HepG2 (cell line): Measurements from ENCODE around the gene SPATA46. TPM values are rescaled to one million over a fixed set of nuclear protein-coding genes. Genes with fewer than 3 reads are reported as not detected.

Experiments used
- ATAC-seq: fragments of 200-7000 bp; cut with Tn5 transposase; 3 replicates; pipeline ENCODE4 v1.9.1; 2020; ENCODE audit warnings: mild to moderate bottlenecking, moderate library complexity
- BruUV-seq: library from RNA; stranded (reverse); fragments of 400-500 nt; replicated peaks from 2 replicates; lab custom pipeline; 2021; lab: Mats Ljungman, UMichigan
- CTCF ChIA-PET: fragments of 300-600 bp; formaldehyde crosslinking; extraction: SDS; loops from one replicate; lab custom pipeline; 2021; ENCODE audit warnings: low total read pairs, inconsistent platforms, low intra/inter-chr PET ratio; lab: Yijun Ruan, JAX
- POLR2A ChIA-PET: fragments of 350-600 bp; sonication (Branson Sonifier 250); formaldehyde crosslinking; loops from one replicate; lab custom pipeline; 2020; ENCODE audit warnings: antibody characterized with exemption, inconsistent platforms; lab: Yijun Ruan, JAX
- DNase-seq: peaks from one replicate; pipeline ENCODE4 v3.0.0-alpha.2; 2015; ENCODE audit warnings: low spot score
- FAIRE-seq: peaks from 3 replicates; lab custom pipeline; 2011; peaks lifted over from hg19 to GRCh38; lab: Jason Lieb, UNC
- H2AFZ ChIP-seq: one replicate; pipeline ENCODE4 v1.6.1; 2011; ENCODE audit warnings: low read length, inconsistent platforms
- H3K27ac ChIP-seq: fragments of 300-600 bp; 3 replicates; pipeline ENCODE4 v1.8.0; 2011; ENCODE audit warnings: mixed run types, mild to moderate bottlenecking, mixed read lengths, low read length, inconsistent platforms; ENCODE audit not compliant: insufficient read depth; ENCODE audit errors: extremely low read length
- H3K27me3 ChIP-seq, 2 experiments: fragments of 200-600 bp in 1 of 2; 2 replicates in 1 of 2; 3 replicates in 1 of 2; pipeline versions ENCODE4 v1.6.0 to v1.8.0; 2011; ENCODE audit warnings: low read length in 2 of 2, mild to moderate bottlenecking in 2 of 2, moderate library complexity in 2 of 2, inconsistent platforms in 1 of 2; ENCODE audit not compliant: insufficient read depth in 2 of 2, control insufficient read depth in 1 of 2
- H3K36me3 ChIP-seq, 2 experiments: fragments of 200-600 bp in 1 of 2; replicated peaks in 1 of 2; 2 replicates in 1 of 2; 3 replicates in 1 of 2; pipeline versions ENCODE4 v1.5.1 to v1.8.0; 2011; ENCODE audit warnings: low read length in 2 of 2, inconsistent platforms in 1 of 2; ENCODE audit not compliant: insufficient read depth in 2 of 2, control insufficient read depth in 1 of 2
- H3K4me1 ChIP-seq: 2 replicates; pipeline ENCODE4 v1.5.1; 2012; ENCODE audit warnings: low read length, inconsistent platforms; ENCODE audit not compliant: insufficient read depth
- H3K4me2 ChIP-seq: 2 replicates; pipeline ENCODE4 v1.6.0; 2011; ENCODE audit warnings: low read depth, low read length, inconsistent platforms
- H3K4me3 ChIP-seq, 3 experiments: fragments of 200-600 bp in 1 of 3; sonication (generic), shearing (Covaris generic) in 1 of 3; replicated peaks in 1 of 3; 2 replicates each; pipeline ENCODE4 v1.5.1; 2011 to 2016; ENCODE audit warnings: low read length in 3 of 3, inconsistent platforms in 2 of 3, low read depth in 2 of 3, mild to moderate bottlenecking in 2 of 3, control low read depth in 1 of 3, mixed read lengths in 1 of 3; ENCODE audit not compliant: insufficient read depth in 1 of 3
- H3K79me2 ChIP-seq: one replicate; pipeline ENCODE4 v1.6.1; 2011; ENCODE audit warnings: low read length, inconsistent platforms; ENCODE audit not compliant: insufficient read depth
- H3K9ac ChIP-seq: 2 replicates; pipeline ENCODE4 v1.6.0; 2011; ENCODE audit warnings: mild to moderate bottlenecking, low read depth, low read length, inconsistent platforms; ENCODE audit not compliant: insufficient read depth
- H3K9me3 ChIP-seq: 2 replicates; pipeline ENCODE4 v1.5.1; 2012; ENCODE audit warnings: mild to moderate bottlenecking, low read length
- H4K20me1 ChIP-seq: 2 replicates; pipeline ENCODE4 v1.6.0; 2011; ENCODE audit warnings: inconsistent platforms, mild to moderate bottlenecking, low read length, moderate library complexity; ENCODE audit not compliant: insufficient read depth
- CHD2 ChIP-seq: IDR thresholded peaks from 2 replicates; pipeline ENCODE4 v1.6.1; 2011; ENCODE audit warnings: low read depth, low read length, improper control_type of control experiment
- FOXM1 ChIP-seq: sonication (generic); formaldehyde crosslinking; IDR thresholded peaks from 2 replicates; pipeline ENCODE4 v1.5.0; 2020; ENCODE audit warnings: missing genetic modification reagents
- HDAC6 ChIP-seq: fragments of 200-600 bp; sonication (generic); IDR thresholded peaks from 2 replicates; pipeline ENCODE4 v1.7.0; 2017; ENCODE audit warnings: mild to moderate bottlenecking, antibody characterized with exemption, low read length, low read depth
- HNRNPLL ChIP-seq: fragments of 200-400 bp; formaldehyde crosslinking; IDR thresholded peaks from 2 replicates; pipeline ENCODE4 v1.6.1; 2017; ENCODE audit warnings: mild to moderate bottlenecking, low read depth, low read length; ENCODE audit not compliant: poor library complexity, severe bottlenecking
- HOXA5 ChIP-seq: sonication (generic); formaldehyde crosslinking; IDR thresholded peaks from 2 replicates; pipeline ENCODE4 v1.4.0; 2020; ENCODE audit warnings: missing genetic modification reagents
- ISL2 ChIP-seq: sonication (generic); formaldehyde crosslinking; IDR thresholded peaks from 2 replicates; pipeline ENCODE4 v1.5.0; 2020; ENCODE audit warnings: missing genetic modification reagents
- MXD1 ChIP-seq: sonication (generic); formaldehyde crosslinking; IDR thresholded peaks from 2 replicates; pipeline ENCODE4 v1.4.0; 2020; ENCODE audit warnings: mild to moderate bottlenecking, missing genetic modification reagents
- ZBTB33 ChIP-seq: sonication (generic); formaldehyde crosslinking; IDR thresholded peaks from 2 replicates; pipeline ENCODE4 v1.4.0; 2020; ENCODE audit warnings: missing genetic modification reagents
- ZFYVE20 ChIP-seq: sonication (generic); formaldehyde crosslinking; IDR thresholded peaks from 2 replicates; pipeline ENCODE4 v1.8.0; 2023; ENCODE audit warnings: low read depth, mild to moderate bottlenecking, moderate library complexity, missing genetic modification reagents, borderline replicate concordance
- ZMAT3 ChIP-seq: sonication (generic); formaldehyde crosslinking; conservative IDR thresholded peaks from 2 replicates; pipeline ENCODE4 v1.7.0; 2021; ENCODE audit warnings: missing genetic modification reagents
- ZMYM4 ChIP-seq: sonication (generic); formaldehyde crosslinking; IDR thresholded peaks from 2 replicates; pipeline ENCODE4 v1.8.1; 2023; ENCODE audit warnings: mild to moderate bottlenecking, missing genetic modification reagents
- ZNF205 ChIP-seq: IDR thresholded peaks from 2 replicates; pipeline ENCODE4 v1.6.1; 2018; ENCODE audit warnings: missing biosample characterization, missing genetic modification reagents
- ZNF362 ChIP-seq: sonication (generic); formaldehyde crosslinking; IDR thresholded peaks from 2 replicates; pipeline ENCODE4 v1.4.0; 2020; ENCODE audit warnings: missing genetic modification reagents, mild to moderate bottlenecking, borderline replicate concordance
- ZNF414 ChIP-seq: sonication (generic); formaldehyde crosslinking; IDR thresholded peaks from 2 replicates; pipeline ENCODE4 v1.5.0; 2020; ENCODE audit warnings: missing genetic modification reagents
- ZNF563 ChIP-seq: sonication (generic); formaldehyde crosslinking; IDR thresholded peaks from 2 replicates; pipeline ENCODE4 v1.8.0; 2022; ENCODE audit warnings: mild to moderate bottlenecking, moderate library complexity, missing genetic modification reagents
- ZNF615 ChIP-seq: sonication (generic); formaldehyde crosslinking; IDR thresholded peaks from 2 replicates; pipeline ENCODE4 v1.5.0; 2020; ENCODE audit warnings: mild to moderate bottlenecking, missing genetic modification reagents, borderline replicate concordance
- ZNF674 ChIP-seq: sonication (generic); formaldehyde crosslinking; IDR thresholded peaks from 2 replicates; pipeline ENCODE4 v1.5.0; 2020; ENCODE audit warnings: low read depth, mild to moderate bottlenecking, missing genetic modification reagents
- ZSCAN12 ChIP-seq: sonication (generic); formaldehyde crosslinking; IDR thresholded peaks from 2 replicates; pipeline ENCODE4 v1.9.0; 2021; ENCODE audit warnings: mild to moderate bottlenecking, missing genetic modification reagents
- WGBS: methylation state at CpG from one replicate; pipeline ENCODE4 v1.1.6; 2017; ENCODE audit warnings: low lambda C conversion rate; 5-methylcytosine and 5-hydroxymethylcytosine counted together
- in situ Hi-C: cut with HindIII; loops from 2 replicates; pipeline ENCODE4 v1.10.0; 2017; ENCODE audit warnings: low pct_unique_long_range_greater_than_20kb; ENCODE audit not compliant: extremely low pct_ligation_motif_present
- intact Hi-C: fragments of 100-400 bp; cut with micrococcal nuclease; formaldehyde crosslinking; loops from one replicate; pipeline ENCODE4 v1.10.0; 2022; ENCODE audit not compliant: unreplicated experiment
- polyA plus RNA-seq, 8 experiments: library from polyadenylated mRNA; depleted of rRNA in 3 of 8; stranded (reverse) in 7 of 8; unstranded in 1 of 8; fragments of >200 nt; fragmentation: Illumina TruSeq in 4 of 8; extraction: Trizol in 4 of 8; gene quantifications; 2 replicates each; pipeline versions ENCODE4 v1.2.1 to v1.2.3, GENCODE V29; 2011 to 2016; ENCODE audit warnings: low read depth in 4 of 8, missing spikeins in 1 of 8, mixed read lengths in 1 of 8; ENCODE audit not compliant: insufficient read depth in 1 of 8
- total RNA-seq, 5 experiments: library from RNA; depleted of rRNA; stranded (reverse); fragments of >200 nt; fragmentation: Illumina TruSeq; extraction: Trizol; gene quantifications; 2 replicates each; pipeline ENCODE4 v1.2.3, GENCODE V29; 2016; ENCODE audit warnings: low read depth in 1 of 5

SPATA46 gene
- total and polyA plus RNA-seq, 2 of the 13 experiments (the other 11 are each of a cell fraction or from before 2014, with no cell fraction given), result not detected

- TF ChIP-seq ZBTB33 (CRISPR knock-in tag), result no peak
- no peak for TF ChIP-seq ZMAT3 (CRISPR knock-in tag)
- TF ChIP-seq ZNF674 (CRISPR knock-in tag), result no peak
- no peak for TF ChIP-seq FOXM1
- no peak for TF ChIP-seq HOXA5
- no peak for TF ChIP-seq ZNF615 (CRISPR knock-in tag)
These were observed 25.3 kb downstream of the SPATA46 start (continued) for GRCh38 chr1:162351246-162351842.

GRCh38 chr1:162349635-162350330 is 26.9 kb downstream of the SPATA46 start:
- no peak overlapping the region for H3K4me3 ChIP-seq
- H3K4me2 ChIP-seq, result no peak overlapping the region
- BruUV-seq, result no TSS peak
- no peak overlapping the region for H3K27ac ChIP-seq
- POLR2A ChIA-PET, result no interaction called here
- in situ Hi-C loops, result no loop called here
- TF ChIP-seq ZFYVE20 (CRISPR knock-in tag), result no peak
- no peak for TF ChIP-seq ZMYM4 (CRISPR knock-in tag)
- TF ChIP-seq ZNF563, result no peak
- no peak for TF ChIP-seq ZSCAN12
- no peak for TF ChIP-seq ZNF414
- no peak for TF ChIP-seq ZNF205 (CRISPR knock-in tag)
- no peak for TF ChIP-seq ISL2 (CRISPR knock-in tag)
- no peak for TF ChIP-seq HDAC6
- TF ChIP-seq ZNF362, result no peak
- no peak for TF ChIP-seq HNRNPLL
- no peak for TF ChIP-seq MXD1 (CRISPR knock-in tag)
- no peak for TF ChIP-seq CHD2
- no peak overlapping the region for H3K9ac ChIP-seq
- ATAC-seq (no peak), FAIRE-seq (no peak), DNase-seq (no peak)
- no peaks in the 10 kb centered on the region for H3K4me1 ChIP-seq
- no peaks in the 10 kb centered on the region for H3K9me3 ChIP-seq
- intact Hi-C loops, result no loop called here
- peaks cover 8 to 31% of the 10 kb centered on the region in 2 experiments; a peak in 4 of 5 replicates for H3K36me3 ChIP-seq
- CTCF ChIA-PET, result no interaction called here
- 81% methylated on average over 11 of the region's 11 CpGs for WGBS
- no peaks in the 10 kb centered on the region for H4K20me1 ChIP-seq
- no peak overlapping the region for H2AFZ ChIP-seq
- no peaks in the 10 kb centered on the region for H3K27me3 ChIP-seq
- no peaks in the 10 kb centered on the region for H3K79me2 ChIP-seq
